IPS-20b (cell line): ENCODE measurements around the gene GAS7.

ENCODE experiments used
- H3K27ac ChIP-seq: one replicate; pipeline ENCODE4 v1.5.1; 2013; ENCODE audit warnings: low read length
- H3K27me3 ChIP-seq: 2 replicates; pipeline ENCODE4 v1.6.1; 2013; ENCODE audit warnings: mild to moderate bottlenecking, low read length, inconsistent platforms; ENCODE audit not compliant: insufficient read depth
- H3K36me3 ChIP-seq: 2 replicates; pipeline ENCODE4 v1.6.1; 2013; ENCODE audit warnings: low read depth, mild to moderate bottlenecking, inconsistent platforms, low read length, moderate library complexity; ENCODE audit not compliant: insufficient read depth
- H3K4me1 ChIP-seq: 2 replicates; pipeline ENCODE4 v1.6.1; 2013; ENCODE audit warnings: mild to moderate bottlenecking, control low read depth, inconsistent platforms, low read length, moderate library complexity; ENCODE audit not compliant: insufficient read depth
- H3K4me3 ChIP-seq: 2 replicates; pipeline ENCODE4 v1.5.1; 2013; ENCODE audit warnings: mild to moderate bottlenecking, low read length, inconsistent platforms
- H3K9ac ChIP-seq: 2 replicates; pipeline ENCODE4 v1.6.1; 2013; ENCODE audit warnings: low read depth, mild to moderate bottlenecking, inconsistent platforms, low read length, moderate library complexity
- H3K9me3 ChIP-seq: 2 replicates; pipeline ENCODE4 v1.6.1; 2013; ENCODE audit warnings: mild to moderate bottlenecking, low read depth, low read length, inconsistent platforms; ENCODE audit not compliant: insufficient read depth

Gene GAS7

DNA sequence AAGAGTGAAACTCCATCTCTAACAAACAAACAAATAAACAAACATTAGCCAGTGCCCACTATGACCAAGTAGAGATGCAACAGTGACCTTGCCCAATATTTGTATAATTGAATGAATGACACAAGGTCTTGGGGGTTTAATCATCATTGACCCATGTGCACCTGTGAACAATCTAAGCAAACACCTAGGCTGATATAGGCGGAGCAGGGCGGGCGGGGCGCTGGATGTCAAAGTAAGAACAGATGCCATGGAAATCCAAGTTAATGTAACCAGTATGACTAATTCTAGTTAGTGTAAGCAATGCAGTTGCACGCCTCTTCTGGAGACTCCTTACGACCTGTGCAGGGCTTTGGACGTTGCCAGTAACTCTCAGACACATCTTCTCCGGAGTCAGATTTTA lies 310.9 kb downstream of the GAS7 start:
- Histone ChIP-seq H3K27ac (no peak overlapping the region), H3K4me1 (no peaks in the 10 kb centered on the region), H3K9ac (no peak overlapping the region), H3K4me3 (no peak overlapping the region), H3K27me3 (no peaks in the 10 kb centered on the region), H3K36me3 (no peaks in the 10 kb centered on the region), H3K9me3 (peaks cover 19% of the 10 kb centered on the region)

DNA sequence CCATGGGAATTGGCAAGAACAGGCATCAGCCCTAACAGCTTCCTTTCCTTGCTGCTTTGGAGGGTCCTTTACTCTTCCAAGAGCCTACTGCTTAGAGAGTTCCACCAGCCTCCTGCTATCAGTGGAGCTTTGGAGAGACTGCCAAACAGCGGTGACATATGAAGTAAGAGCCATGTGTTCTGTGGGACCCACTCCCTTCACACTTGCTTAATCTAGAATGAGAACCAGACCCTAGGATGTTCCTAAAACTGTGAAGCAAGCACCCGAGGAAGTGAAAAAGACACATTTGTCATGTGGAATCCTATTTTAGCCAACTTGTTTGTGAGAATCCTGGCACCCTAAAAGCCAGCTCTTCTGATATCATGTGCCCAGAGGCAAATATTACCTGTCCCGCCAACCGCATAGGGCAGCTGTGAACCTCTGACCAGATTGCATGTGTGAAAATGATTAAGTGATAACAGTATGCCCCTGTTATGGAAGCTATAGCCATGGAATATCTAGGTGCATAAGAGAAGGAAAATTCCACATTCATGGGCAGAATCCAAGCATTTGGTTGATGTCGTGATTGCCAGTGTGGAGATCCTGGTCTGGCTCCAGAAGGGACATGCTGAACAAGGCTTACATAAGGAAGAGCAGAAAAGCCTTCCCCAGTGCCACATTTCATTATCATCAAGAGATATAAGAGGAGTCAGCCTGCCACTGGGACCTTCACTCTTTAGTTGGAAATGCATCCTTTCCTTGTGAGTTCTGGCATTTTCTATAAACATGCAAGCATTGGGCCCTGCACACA lies 312.1 kb downstream of the GAS7 start:
- no peak overlapping the region for H3K4me3 ChIP-seq
- H3K9me3 ChIP-seq = peaks cover 25% of the 10 kb centered on the region
- no peak overlapping the region for H3K27ac ChIP-seq
- no peak overlapping the region for H3K9ac ChIP-seq
- no peaks in the 10 kb centered on the region for H3K4me1 ChIP-seq
- H3K27me3 ChIP-seq = no peaks in the 10 kb centered on the region
- H3K36me3 ChIP-seq = no peaks in the 10 kb centered on the region

DNA sequence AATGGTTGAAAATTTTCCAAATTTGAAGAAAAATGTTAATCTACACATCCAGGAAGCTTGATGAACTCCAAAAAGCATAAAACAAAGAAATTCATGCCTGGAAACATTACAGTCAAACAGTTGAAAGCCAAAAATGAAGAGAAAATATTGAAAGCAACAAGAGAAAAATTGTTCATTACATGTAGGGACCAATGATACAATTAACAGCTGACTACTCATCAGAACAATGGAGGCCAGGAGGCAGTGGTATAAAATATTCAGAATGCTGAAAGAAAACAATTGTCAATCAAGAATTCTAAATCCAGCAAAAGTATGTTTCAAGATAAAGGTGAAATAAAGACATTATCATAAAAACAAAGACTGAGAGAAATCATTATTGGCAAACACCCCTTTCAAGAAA lies 315.0 kb downstream of the GAS7 start:
- Histone ChIP-seq H3K36me3 (no peaks in the 10 kb centered on the region), H3K9ac (no peak overlapping the region), H3K27ac (no peak overlapping the region), H3K27me3 (no peaks in the 10 kb centered on the region), H3K4me1 (no peaks in the 10 kb centered on the region), H3K4me3 (no peak overlapping the region), H3K9me3 (peaks cover 25% of the 10 kb centered on the region)

- no peak overlapping the region for H3K4me3 ChIP-seq
- no peak overlapping the region for H3K9ac ChIP-seq
- H3K27me3 ChIP-seq = no peaks in the 10 kb centered on the region
- no peak overlapping the region for H3K27ac ChIP-seq
- no peaks in the 10 kb centered on the region for H3K36me3 ChIP-seq
- H3K9me3 ChIP-seq = peaks cover 25% of the 10 kb centered on the region
- no peaks in the 10 kb centered on the region for H3K4me1 ChIP-seq
Measured at GRCh38 chr17:9880582-9880999, 317.8 kb downstream of the GAS7 start.

DNA sequence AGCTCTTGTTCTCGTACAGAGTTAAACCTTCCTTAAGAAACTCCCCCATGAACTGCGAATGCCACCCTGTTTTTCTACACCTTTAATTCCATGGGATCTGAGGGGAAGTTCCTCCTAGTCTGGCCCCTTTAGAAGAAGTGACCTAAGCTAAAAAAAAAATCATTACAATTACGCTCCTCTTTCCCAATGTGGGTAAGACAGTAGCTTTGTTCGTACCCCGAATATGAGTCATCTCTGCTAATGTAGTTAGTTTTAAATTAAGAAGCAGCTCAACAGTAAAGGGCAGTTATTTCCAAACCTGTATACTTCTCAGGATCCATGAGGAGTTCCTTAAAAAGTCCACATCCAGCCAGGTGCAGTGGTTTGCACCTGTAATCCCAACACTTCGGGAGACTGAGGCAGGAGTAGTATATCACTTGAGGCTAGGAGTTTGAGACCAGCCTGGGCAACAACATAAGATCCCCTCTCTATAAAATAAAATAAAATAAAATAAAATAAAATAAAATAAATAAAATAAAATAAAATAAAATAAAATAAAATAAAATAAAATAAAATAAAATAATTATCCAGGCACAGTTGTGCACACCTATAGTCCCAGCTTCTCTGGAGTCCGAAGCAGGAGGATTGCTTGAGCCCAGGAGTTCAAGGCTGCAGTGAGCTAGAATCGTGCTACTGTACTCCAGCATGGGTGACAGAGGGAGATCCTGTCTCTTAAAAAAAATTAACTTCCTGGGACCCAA lies 319.4 kb downstream of the GAS7 start:
- Histone ChIP-seq H3K4me1 (peaks cover 4% of the 10 kb centered on the region; the same call in 1 of the 2 replicates), H3K4me3 (no peak overlapping the region), H3K27ac (no peak overlapping the region), H3K9me3 (peaks cover 19% of the 10 kb centered on the region), H3K27me3 (no peaks in the 10 kb centered on the region), H3K36me3 (no peaks in the 10 kb centered on the region), H3K9ac (no peak overlapping the region)

GRCh38 chr17:9878356-9878755 lies 320.1 kb downstream of the GAS7 start:
- peaks cover 4% of the 10 kb centered on the region; the same call in 1 of the 2 replicates for H3K4me1 ChIP-seq

DNA sequence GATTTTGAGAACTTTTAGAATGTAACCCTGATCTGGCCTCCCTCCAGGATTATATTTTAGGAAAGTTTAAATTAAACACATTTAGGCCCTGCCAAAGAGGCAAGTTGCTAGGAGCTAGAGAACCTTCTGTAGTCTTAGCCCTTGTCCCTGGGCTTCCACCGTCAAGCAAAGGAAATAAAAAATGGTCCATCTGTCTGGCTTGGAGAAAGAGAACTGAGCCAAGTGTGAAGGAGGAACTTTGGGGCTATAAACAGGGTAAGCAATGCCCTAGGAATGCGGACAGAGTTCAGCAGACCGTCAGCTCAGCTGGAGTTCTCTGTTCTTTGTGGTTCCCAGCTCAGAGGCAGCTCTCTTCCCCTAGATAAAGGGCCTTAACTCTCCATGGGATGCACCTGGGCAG lies 323.0 kb downstream of the GAS7 start:
- H3K4me1 ChIP-seq = peaks cover 4% of the 10 kb centered on the region; the same call in 1 of the 2 replicates
- H3K27ac ChIP-seq = no peak overlapping the region
- no peaks in the 10 kb centered on the region for H3K27me3 ChIP-seq
- H3K36me3 ChIP-seq = no peaks in the 10 kb centered on the region
- H3K9ac ChIP-seq = no peak overlapping the region
- H3K9me3 ChIP-seq = no peaks in the 10 kb centered on the region
- no peak overlapping the region for H3K4me3 ChIP-seq

More at GRCh38 chr17:9878356-9878755, 320.1 kb downstream of the GAS7 start:
- no peak overlapping the region for H3K27ac ChIP-seq
- H3K4me3 ChIP-seq = no peak overlapping the region
- no peak overlapping the region for H3K9ac ChIP-seq
- peaks cover 13% of the 10 kb centered on the region; the same call in 1 of the 2 replicates for H3K9me3 ChIP-seq
- no peaks in the 10 kb centered on the region for H3K36me3 ChIP-seq
- H3K27me3 ChIP-seq = no peaks in the 10 kb centered on the region

GRCh38 chr17:9874722-9875121 lies 323.7 kb downstream of the GAS7 start:
- no peak overlapping the region for H3K27ac ChIP-seq
- no peak overlapping the region for H3K4me3 ChIP-seq

DNA sequence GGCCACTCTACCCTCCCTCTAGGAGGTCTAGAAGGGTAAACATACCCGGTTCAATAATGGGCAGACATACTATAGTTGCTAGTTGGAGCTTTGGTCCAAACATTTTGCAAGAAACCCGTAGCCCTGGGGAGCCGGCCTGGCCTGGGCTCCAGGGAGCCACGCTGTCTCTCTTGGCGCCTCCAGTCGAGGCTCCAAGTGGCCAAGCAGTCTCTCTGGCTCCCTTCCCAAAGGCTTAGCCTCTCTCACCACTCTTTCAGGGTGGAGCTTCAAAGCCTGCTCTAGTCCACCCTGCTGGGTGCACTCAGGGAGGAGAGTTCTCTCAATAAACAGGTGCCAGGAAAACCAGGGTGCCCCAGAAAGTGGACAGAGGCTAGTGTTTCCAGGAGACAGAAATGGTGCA lies 325.6 kb downstream of the GAS7 start:
- H3K27ac ChIP-seq = no peak overlapping the region
- no peaks in the 10 kb centered on the region for H3K27me3 ChIP-seq
- no peak overlapping the region for H3K4me3 ChIP-seq
- peaks cover 4% of the 10 kb centered on the region; the same call in 1 of the 2 replicates for H3K4me1 ChIP-seq
- H3K36me3 ChIP-seq = no peaks in the 10 kb centered on the region
- H3K9me3 ChIP-seq = no peaks in the 10 kb centered on the region
- no peak overlapping the region for H3K9ac ChIP-seq

More at GRCh38 chr17:9874722-9875121, 323.7 kb downstream of the GAS7 start:
- H3K36me3 ChIP-seq = no peaks in the 10 kb centered on the region
- H3K9ac ChIP-seq = no peak overlapping the region
- no peaks in the 10 kb centered on the region for H3K27me3 ChIP-seq
- H3K9me3 ChIP-seq = no peaks in the 10 kb centered on the region
- peaks cover 4% of the 10 kb centered on the region; the same call in 1 of the 2 replicates for H3K4me1 ChIP-seq

DNA sequence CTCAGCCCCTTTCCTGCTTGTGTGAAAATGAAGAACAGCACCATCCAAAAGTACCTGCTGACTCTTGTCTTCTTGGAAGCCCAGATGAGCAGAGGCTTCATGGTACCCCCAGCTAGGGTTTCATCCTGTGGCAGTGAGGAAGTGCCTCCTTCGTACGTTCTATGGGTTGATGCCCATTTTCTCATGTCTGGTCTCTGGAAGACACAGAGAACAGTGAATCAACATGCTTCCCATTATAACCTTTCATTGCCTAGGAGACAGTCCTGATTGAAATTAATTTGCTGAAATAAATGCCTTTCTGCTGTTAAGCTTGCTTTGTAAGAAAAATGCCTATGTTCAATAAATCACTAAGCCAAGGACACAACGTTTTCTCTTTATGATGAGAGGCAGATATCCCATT lies 329.9 kb downstream of the GAS7 start:
- H3K4me1 ChIP-seq = no peaks in the 10 kb centered on the region
- H3K27me3 ChIP-seq = no peaks in the 10 kb centered on the region
- no peak overlapping the region for H3K4me3 ChIP-seq
- no peak overlapping the region for H3K27ac ChIP-seq
- no peaks in the 10 kb centered on the region; the same call in 1 of the 2 replicates for H3K9me3 ChIP-seq
- H3K36me3 ChIP-seq = no peaks in the 10 kb centered on the region
- no peak overlapping the region for H3K9ac ChIP-seq

DNA sequence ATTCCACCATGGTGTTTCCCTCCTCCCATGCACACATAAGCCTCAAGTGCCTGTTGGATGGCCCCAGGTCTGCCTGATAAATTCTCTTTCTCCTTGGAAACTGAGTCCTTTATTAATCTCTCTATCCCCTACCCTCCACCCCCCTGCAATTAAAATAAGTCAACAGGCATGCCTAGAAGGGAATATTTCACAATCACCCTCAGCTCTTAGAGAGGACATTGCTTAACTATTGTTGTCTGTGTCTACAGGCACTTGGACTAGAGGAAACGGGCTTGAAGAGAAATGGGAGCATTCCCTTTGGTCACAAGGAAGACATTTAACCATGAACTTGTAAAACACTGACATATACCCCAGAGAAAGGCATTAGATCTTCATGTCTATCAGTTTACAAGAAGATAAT lies 332.8 kb downstream of the GAS7 start:
- Histone ChIP-seq H3K9ac (no peak overlapping the region), H3K27ac (no peak overlapping the region), H3K36me3 (no peaks in the 10 kb centered on the region), H3K4me1 (no peaks in the 10 kb centered on the region), H3K9me3 (no peaks in the 10 kb centered on the region; the same call in 1 of the 2 replicates), H3K4me3 (no peak overlapping the region), H3K27me3 (no peaks in the 10 kb centered on the region)

- Histone ChIP-seq H3K36me3 (no peaks in the 10 kb centered on the region), H3K9me3 (peaks cover 4% of the 10 kb centered on the region), H3K27me3 (no peaks in the 10 kb centered on the region), H3K4me3 (no peak overlapping the region), H3K9ac (no peak overlapping the region), H3K4me1 (no peaks in the 10 kb centered on the region), H3K27ac (no peak overlapping the region)
Measured at GRCh38 chr17:9862949-9863348, 335.5 kb downstream of the GAS7 start.
